Stimulated activated CD4-positive, alpha-beta T cell treated with anti-CD3 and anti-CD28 coated beads, TNF-alpha, amount 100 ng/mL, for 1 hour (primary cell): Measurements from ENCODE around the gene SYNPR.

Source experiments
- DNase-seq, 3 donors: peaks; one replicate each; pipeline ENCODE4 v3.0.0-alpha.2; 2020; ENCODE audit warnings: low read depth in 3 of 3, low spot score in 1 of 3

The SYNPR gene

GRCh38 chr3:63303238-63303637, 25.1 kb downstream of the SYNPR start:
- DNase-seq = no peak

- no peak for DNase-seq
These were observed 26.3 kb downstream of the SYNPR start for GRCh38 chr3:63304421-63304820.

- DNase-seq = no peak
These were observed 30.0 kb downstream of the SYNPR start for GRCh38 chr3:63308072-63308471.

GRCh38 chr3:63309768-63310167, 31.7 kb downstream of the SYNPR start:
- DNase-seq = no peak

GRCh38 chr3:63323766-63324165, 45.7 kb downstream of the SYNPR start:
- DNase-seq = no peak

GRCh38 chr3:63324621-63325020, 46.5 kb downstream of the SYNPR start:
- DNase-seq = no peak

- no peak for DNase-seq
These were observed 47.3 kb downstream of the SYNPR start for GRCh38 chr3:63325386-63325785.

- DNase-seq = no peak
These were observed 50.3 kb downstream of the SYNPR start for GRCh38 chr3:63328365-63328764.

- DNase-seq = no peak
These were observed 53.4 kb downstream of the SYNPR start for GRCh38 chr3:63331520-63331919.

- DNase-seq = no peak
These were observed 55.7 kb downstream of the SYNPR start for GRCh38 chr3:63333815-63334214.

GRCh38 chr3:63338351-63338750, 60.2 kb downstream of the SYNPR start:
- DNase-seq = no peak

GRCh38 chr3:63343674-63344073, 65.6 kb downstream of the SYNPR start:
- no peak for DNase-seq

- no peak for DNase-seq
These were observed 66.6 kb downstream of the SYNPR start for GRCh38 chr3:63344661-63345060.

- DNase-seq = no peak
These were observed 71.8 kb downstream of the SYNPR start for GRCh38 chr3:63349583-63350573.

GRCh38 chr3:63351159-63352007, 73.3 kb downstream of the SYNPR start:
- DNase-seq = no peak

GRCh38 chr3:63352008-63352279, 73.8 kb downstream of the SYNPR start:
- DNase-seq = no peak

GRCh38 chr3:63353383-63353782, 75.3 kb downstream of the SYNPR start:
- DNase-seq = no peak

GRCh38 chr3:63354160-63354559, 76.1 kb downstream of the SYNPR start:
- no peak for DNase-seq

- no peak for DNase-seq
These were observed 77.7 kb downstream of the SYNPR start for GRCh38 chr3:63355809-63356208.

GRCh38 chr3:63364495-63364894, 86.4 kb downstream of the SYNPR start:
- no peak for DNase-seq

- no peak for DNase-seq
These were observed 86.8 kb downstream of the SYNPR start for GRCh38 chr3:63364910-63365309.

GRCh38 chr3:63365671-63366070, 87.6 kb downstream of the SYNPR start:
- no peak for DNase-seq
